Caki2 (cell line): ENCODE measurements around the gene TSPAN5. TPM values are rescaled to one million over a fixed set of nuclear protein-coding genes. Genes with fewer than 3 reads are reported as not detected.

Experiments
- DNase-seq: peaks from one replicate; pipeline ENCODE4 v3.0.0-alpha.2; 2015; ENCODE audit warnings: low read depth
- in situ Hi-C: cut with HindIII; loops from 2 replicates; pipeline ENCODE4 v1.10.0; 2016; ENCODE audit warnings: low sequenced_read_pairs, low pct_unique_long_range_greater_than_20kb, mixed read lengths
- total RNA-seq: library from RNA; depleted of rRNA; stranded (reverse); fragments of >200 nt; shearing (Covaris generic); gene quantifications from 2 replicates; pipeline ENCODE4 v1.2.3, GENCODE V29; 2014; ENCODE audit warnings: low replicate concordance

TSPAN5 gene
- total RNA-seq, 1 experiment from 2014 or later, result 4.5 TPM

GRCh38 chr4:98517218-98518021 is 141.0 kb downstream of the TSPAN5 start:
- in situ Hi-C loops, result no loop called here
- DNase-seq, result no peak

- in situ Hi-C loops, result no loop called here
- no peak for DNase-seq
These were observed 141.8 kb downstream of the TSPAN5 start for GRCh38 chr4:98516441-98517217.

- DNase-seq, result peak; percentile 23
These were observed 142.4 kb downstream of the TSPAN5 start for GRCh38 chr4:98516042-98516440.

GRCh38 chr4:98515470-98515809 is 143.0 kb downstream of the TSPAN5 start:
- in situ Hi-C loops, result no loop called here

More at GRCh38 chr4:98516042-98516440, 142.4 kb downstream of the TSPAN5 start:
- in situ Hi-C loops, result no loop called here

GRCh38 chr4:98514741-98515469 is 143.5 kb downstream of the TSPAN5 start:
- in situ Hi-C loops, result no loop called here
- DNase-seq, result no peak

More at GRCh38 chr4:98515470-98515809, 143.0 kb downstream of the TSPAN5 start:
- no peak for DNase-seq

- no peak for DNase-seq
- in situ Hi-C loops, result no loop called here
These were observed 145.5 kb downstream of the TSPAN5 start for GRCh38 chr4:98512918-98513317.

- in situ Hi-C loops, result no loop called here
- DNase-seq, result no peak
These were observed 147.5 kb downstream of the TSPAN5 start for GRCh38 chr4:98510757-98511517.

- no peak for DNase-seq
- in situ Hi-C loops, result no loop called here
These were observed 148.1 kb downstream of the TSPAN5 start for GRCh38 chr4:98510340-98510739.

- no peak for DNase-seq
- in situ Hi-C loops, result no loop called here
These were observed 148.7 kb downstream of the TSPAN5 start for GRCh38 chr4:98509721-98510120.

GRCh38 chr4:98508829-98509598 is 149.4 kb downstream of the TSPAN5 start:
- in situ Hi-C loops, result no loop called here
- no peak for DNase-seq

- in situ Hi-C loops, result no loop called here
- no peak for DNase-seq
These were observed 150.2 kb downstream of the TSPAN5 start for GRCh38 chr4:98508248-98508647.

GRCh38 chr4:98507299-98507698 is 151.1 kb downstream of the TSPAN5 start:
- no peak for DNase-seq
- in situ Hi-C loops, result no loop called here

- in situ Hi-C loops, result no loop called here
- no peak for DNase-seq
These were observed 151.8 kb downstream of the TSPAN5 start for GRCh38 chr4:98506462-98507132.

- no peak for DNase-seq
- in situ Hi-C loops, result no loop called here
These were observed 152.4 kb downstream of the TSPAN5 start for GRCh38 chr4:98505992-98506391.

- no peak for DNase-seq
These were observed 154.3 kb downstream of the TSPAN5 start for GRCh38 chr4:98504091-98504490.

GRCh38 chr4:98503676-98504075 is 154.7 kb downstream of the TSPAN5 start:
- in situ Hi-C loops, result no loop called here

More at GRCh38 chr4:98504091-98504490, 154.3 kb downstream of the TSPAN5 start:
- in situ Hi-C loops, result no loop called here

GRCh38 chr4:98502624-98503023 is 155.8 kb downstream of the TSPAN5 start:
- no peak for DNase-seq
- in situ Hi-C loops, result no loop called here

More at GRCh38 chr4:98503676-98504075, 154.7 kb downstream of the TSPAN5 start:
- DNase-seq, result no peak
